ENCODE data around the gene FAM174B.

DNA sequence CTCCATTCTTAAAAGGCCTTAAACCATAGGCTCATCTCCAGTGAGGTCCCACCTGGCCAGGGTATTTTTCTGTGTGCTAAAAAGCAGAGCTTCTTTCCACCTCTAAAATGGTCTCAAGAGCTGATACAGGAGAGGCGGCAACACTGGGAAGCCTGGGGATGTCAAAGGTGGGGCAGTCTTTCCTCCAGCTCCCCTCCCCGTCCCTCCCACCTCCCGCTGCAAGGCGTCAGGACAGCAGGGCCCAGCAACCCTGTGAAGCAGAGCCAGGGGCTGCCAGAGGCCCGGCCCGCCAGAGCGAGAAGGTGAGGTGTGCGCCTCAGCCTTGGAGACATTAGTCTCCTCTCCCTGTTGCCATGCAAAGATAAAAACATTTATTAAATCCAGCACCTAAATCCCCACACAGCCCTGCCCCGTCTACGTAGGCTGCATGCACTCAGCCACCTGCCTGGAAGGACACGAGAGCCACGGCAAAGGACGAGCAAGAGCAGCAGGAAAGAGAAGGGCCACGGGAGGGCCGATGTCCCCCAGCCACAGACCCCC, 75.6 kb downstream of the FAM174B start:
- TF ChIP-seq, protein P1, sequence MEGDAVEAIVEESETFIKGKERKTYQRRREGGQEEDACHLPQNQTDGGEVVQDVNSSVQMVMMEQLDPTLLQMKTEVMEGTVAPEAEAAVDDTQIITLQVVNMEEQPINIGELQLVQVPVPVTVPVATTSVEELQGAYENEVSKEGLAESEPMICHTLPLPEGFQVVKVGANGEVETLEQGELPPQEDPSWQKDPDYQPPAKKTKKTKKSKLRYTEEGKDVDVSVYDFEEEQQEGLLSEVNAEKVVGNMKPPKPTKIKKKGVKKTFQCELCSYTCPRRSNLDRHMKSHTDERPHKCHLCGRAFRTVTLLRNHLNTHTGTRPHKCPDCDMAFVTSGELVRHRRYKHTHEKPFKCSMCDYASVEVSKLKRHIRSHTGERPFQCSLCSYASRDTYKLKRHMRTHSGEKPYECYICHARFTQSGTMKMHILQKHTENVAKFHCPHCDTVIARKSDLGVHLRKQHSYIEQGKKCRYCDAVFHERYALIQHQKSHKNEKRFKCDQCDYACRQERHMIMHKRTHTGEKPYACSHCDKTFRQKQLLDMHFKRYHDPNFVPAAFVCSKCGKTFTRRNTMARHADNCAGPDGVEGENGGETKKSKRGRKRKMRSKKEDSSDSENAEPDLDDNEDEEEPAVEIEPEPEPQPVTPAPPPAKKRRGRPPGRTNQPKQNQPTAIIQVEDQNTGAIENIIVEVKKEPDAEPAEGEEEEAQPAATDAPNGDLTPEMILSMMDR (IDR thresholded peaks at IDR 0.05), result no peak
- TF ChIP-seq EP300 (IDR thresholded peaks at IDR 0.05), result no peak
